Measurements from ENCODE around the gene ADGB.

DNA sequence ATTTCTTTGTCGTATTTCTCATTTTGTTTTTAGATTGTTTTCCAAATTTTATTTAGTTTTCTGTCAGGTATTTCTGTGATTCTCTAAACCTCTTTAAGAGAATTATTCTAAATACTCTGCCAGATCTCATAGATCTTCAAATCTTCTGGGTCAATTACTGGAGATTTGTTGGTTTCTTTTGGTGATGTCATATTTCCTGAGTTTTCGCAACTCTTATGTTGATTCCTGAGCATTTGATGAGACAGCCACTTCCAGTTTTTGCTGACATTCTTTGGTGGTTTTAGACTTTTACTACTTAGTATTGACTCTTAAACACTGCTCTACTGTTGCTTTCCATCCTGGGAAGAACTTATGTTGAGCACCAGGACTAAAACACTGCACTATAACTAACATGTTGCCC lies 21.9 kb downstream of the ADGB start:
- no peak for TF ChIP-seq CTCF (IDR thresholded peaks at IDR 0.05 in 4 of 5, conservative IDR thresholded peaks at IDR 0.05 in 1 of 5)
- no peak for TF ChIP-seq POLR2A (IDR thresholded peaks at IDR 0.05)

Data from gastrocnemius medialis (tissue), 4 donors.